Loucy (cell line): ENCODE measurements around the gene PLEKHA5.

Source experiments
- CTCF ChIP-seq: fragments of 200-600 bp; sonication (generic); conservative IDR thresholded peaks from 2 replicates; pipeline ENCODE4 v1.5.1; 2014; ENCODE audit warnings: mild to moderate bottlenecking, antibody characterized with exemption, low read length
- EZH2phosphoT487 ChIP-seq: fragments of 200-600 bp; IDR thresholded peaks from 2 replicates; pipeline ENCODE4 v1.6.1; 2018; ENCODE audit warnings: antibody characterized with exemption, mild to moderate bottlenecking, moderate library complexity, borderline replicate concordance

- TF ChIP-seq EZH2phosphoT487 (no peak), CTCF (no peak)
Measured at GRCh38 chr12:19208456-19208855, 78.9 kb downstream of the PLEKHA5 start.
